OCI-LY1 (cell line): Measurements from ENCODE around the gene CD68.

Source experiments
- CTCF ChIP-seq: fragments of 200-600 bp; sonication (generic), shearing (Covaris generic); IDR thresholded peaks from 2 replicates; pipeline ENCODE4 v1.5.1; 2017; ENCODE audit warnings: mild to moderate bottlenecking, antibody characterized with exemption, low read length, moderate library complexity, mixed read lengths
- EZH2 ChIP-seq: fragments of 200-600 bp; sonication (generic), shearing (Covaris generic); IDR thresholded peaks from 2 replicates; pipeline ENCODE4 v1.8.0; 2017; ENCODE audit warnings: borderline replicate concordance, mixed run types, mild to moderate bottlenecking, antibody characterized with exemption, low read length, moderate library complexity, mixed read lengths

- TF ChIP-seq EZH2, result no peak
- TF ChIP-seq CTCF, result no peak
Measured at GRCh38 chr17:7575481-7575883, 4.0 kb upstream of the CD68 start.
